Neuronal stem cell (in vitro differentiated cells): Measurements from ENCODE around the gene POLR3A.

Experiments used
- DNase-seq: peaks from one replicate; pipeline ENCODE4 v3.0.0-alpha.2; 2013; ENCODE audit warnings: low spot score
- H2AFZ ChIP-seq: one replicate; pipeline ENCODE4 v1.6.1; 2013; ENCODE audit warnings: mild to moderate bottlenecking, low read length, inconsistent platforms
- H2AK5ac ChIP-seq: 2 replicates; pipeline ENCODE4 v1.6.1; 2013; ENCODE audit warnings: low read depth, mild to moderate bottlenecking, inconsistent platforms, low read length, moderate library complexity, mixed read lengths
- H2BK120ac ChIP-seq: 2 replicates; pipeline ENCODE4 v1.6.1; 2013; ENCODE audit warnings: low read depth, mild to moderate bottlenecking, inconsistent platforms, low read length, moderate library complexity, mixed read lengths
- H2BK12ac ChIP-seq: one replicate; pipeline ENCODE4 v1.6.1; 2013; ENCODE audit warnings: low read length, inconsistent platforms
- H2BK15ac ChIP-seq: 2 replicates; pipeline ENCODE4 v1.6.1; 2013; ENCODE audit warnings: mild to moderate bottlenecking, low read length, inconsistent platforms, mixed read lengths
- H2BK5ac ChIP-seq: one replicate; pipeline ENCODE4 v1.6.1; 2013; ENCODE audit warnings: inconsistent platforms, mild to moderate bottlenecking, low read length, moderate library complexity
- H3K14ac ChIP-seq: one replicate; pipeline ENCODE4 v1.6.1; 2013; ENCODE audit warnings: low read length, inconsistent platforms
- H3K18ac ChIP-seq: 2 replicates; pipeline ENCODE4 v1.6.1; 2013; ENCODE audit warnings: low read length, inconsistent platforms
- H3K23ac ChIP-seq: 2 replicates; pipeline ENCODE4 v1.6.1; 2013; ENCODE audit warnings: low read depth, mild to moderate bottlenecking, mixed read lengths, low read length, inconsistent platforms; ENCODE audit not compliant: poor library complexity
- H3K27ac ChIP-seq: replicated peaks from 3 replicates; pipeline ENCODE4 v1.5.1; 2013; ENCODE audit warnings: low read length, inconsistent platforms
- H3K27me3 ChIP-seq, 3 experiments: 2 replicates each; pipeline ENCODE4 v1.6.1; 2013; ENCODE audit warnings: low read length in 3 of 3, mild to moderate bottlenecking in 2 of 3, inconsistent platforms in 1 of 3, low read depth in 1 of 3, mixed read lengths in 1 of 3, moderate library complexity in 1 of 3; ENCODE audit not compliant: control insufficient read depth in 3 of 3, insufficient read depth in 3 of 3
- H3K36me3 ChIP-seq, 2 donors: replicated peaks in 1 of 2; 2 replicates each; pipeline ENCODE4 v1.6.1; 2013; ENCODE audit warnings: low read length in 2 of 2; ENCODE audit not compliant: control insufficient read depth in 2 of 2, insufficient read depth in 2 of 2
- H3K4ac ChIP-seq: 2 replicates; pipeline ENCODE4 v1.6.1; 2013; ENCODE audit warnings: inconsistent platforms, mild to moderate bottlenecking, low read length, moderate library complexity
- H3K4me1 ChIP-seq, 2 donors: 1 replicate in 1 of 2; 2 replicates in 1 of 2; pipeline ENCODE4 v1.6.1; 2013; ENCODE audit warnings: low read length in 2 of 2, low read depth in 1 of 2; ENCODE audit not compliant: control insufficient read depth in 2 of 2, insufficient read depth in 1 of 2
- H3K4me2 ChIP-seq: one replicate; pipeline ENCODE4 v1.6.1; 2013; ENCODE audit warnings: mild to moderate bottlenecking, low read length, inconsistent platforms; ENCODE audit not compliant: insufficient read depth, poor library complexity, severe bottlenecking
- H3K4me3 ChIP-seq, 2 donors: 2 replicates each; pipeline ENCODE4 v1.5.1; 2013; ENCODE audit warnings: low read length in 2 of 2, mild to moderate bottlenecking in 2 of 2, inconsistent platforms in 1 of 2, moderate library complexity in 1 of 2
- H3K79me1 ChIP-seq: one replicate; pipeline ENCODE4 v1.6.1; 2013; ENCODE audit warnings: low read depth, mild to moderate bottlenecking, inconsistent platforms, low read length, moderate library complexity
- H3K9ac ChIP-seq: one replicate; pipeline ENCODE4 v1.6.1; 2013; ENCODE audit warnings: mild to moderate bottlenecking, low read depth, low read length, inconsistent platforms; ENCODE audit not compliant: poor library complexity
- H3K9me3 ChIP-seq, 2 donors: replicated peaks in 1 of 2; 2 replicates each; pipeline versions ENCODE3 to v1.6.1; 2013; ENCODE audit warnings: low read length in 2 of 2, mild to moderate bottlenecking in 2 of 2, inconsistent platforms in 1 of 2, low read depth in 1 of 2, mixed read lengths in 1 of 2, moderate library complexity in 1 of 2; ENCODE audit not compliant: control insufficient read depth in 2 of 2, insufficient read depth in 1 of 2
- H4K8ac ChIP-seq: one replicate; pipeline ENCODE4 v1.6.1; 2013; ENCODE audit warnings: low read depth, mild to moderate bottlenecking, inconsistent platforms, low read length, moderate library complexity
- H4K91ac ChIP-seq: one replicate; pipeline ENCODE4 v1.6.1; 2013; ENCODE audit warnings: low read length, low read depth, mild to moderate bottlenecking, inconsistent platforms; ENCODE audit not compliant: poor library complexity
- WGBS, 2 donors: extraction: QIAGEN DNeasy Blood & Tissue Kit; methylation state at CpG; one replicate each; pipeline ENCODE4 v1.1.7; 2013; ENCODE audit warnings: missing lambda C conversion rate in 2 of 2, mixed read lengths in 1 of 2; ENCODE audit not compliant: insufficient read length in 2 of 2, insufficient replicate concordance in 1 of 2; ENCODE audit errors: extremely low coverage in 2 of 2; 5-methylcytosine and 5-hydroxymethylcytosine counted together

The POLR3A gene

DNA sequence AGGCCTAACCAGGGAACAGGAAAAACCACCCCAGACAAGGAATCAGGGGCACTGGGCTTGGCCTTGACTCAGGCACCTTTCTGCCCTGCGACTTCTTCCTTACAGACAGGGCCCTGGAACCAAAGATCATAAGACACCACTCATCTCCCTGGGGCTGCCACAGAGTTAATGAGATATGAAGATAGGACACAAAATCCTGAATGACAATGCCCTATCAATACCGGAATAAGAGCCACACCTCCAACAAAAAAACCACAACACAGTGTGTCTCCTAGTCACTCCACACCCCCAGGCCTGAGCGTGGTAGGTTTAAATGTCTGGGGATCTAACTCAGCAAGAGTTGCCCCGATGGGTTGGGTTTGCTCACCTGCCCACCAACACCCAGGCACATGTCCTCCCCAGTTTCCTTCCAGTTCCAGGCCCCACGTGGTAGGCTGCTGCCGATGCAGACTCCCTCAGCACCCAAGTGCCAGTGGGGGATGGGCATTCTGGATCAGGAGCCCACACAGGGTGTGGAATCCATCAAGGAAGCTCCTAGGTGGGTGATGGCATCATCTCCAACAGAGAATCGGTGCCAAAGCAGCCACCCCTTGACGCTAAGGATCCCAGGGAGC, 106.6 kb downstream of the POLR3A start:
- H3K23ac ChIP-seq, result peak overlapping the region; percentile 1
- peaks cover 20% of the 10 kb centered on the region for H3K79me1 ChIP-seq
- H3K9me3 ChIP-seq, result peaks cover 0 to 3% of the 10 kb centered on the region in 2 donors
- no peak for DNase-seq
- no peak overlapping the region for H2BK15ac ChIP-seq
- no peak overlapping the region for H3K14ac ChIP-seq
- H3K4me3 ChIP-seq, result peak overlapping the region in 1 of 2 donors; percentile 33
- no peak overlapping the region for H2AFZ ChIP-seq
- H3K27me3 ChIP-seq, result peaks cover 0 to 2% (median 0%) of the 10 kb centered on the region in 3 experiments
- no peak overlapping the region for H2BK120ac ChIP-seq
- H4K91ac ChIP-seq, result no peak overlapping the region
- H3K9ac ChIP-seq, result no peak overlapping the region
- H3K4ac ChIP-seq, result no peak overlapping the region
- peak overlapping the region; percentile 15 for H3K18ac ChIP-seq
- no peak overlapping the region for H4K8ac ChIP-seq
- H2AK5ac ChIP-seq, result no peak overlapping the region
- peaks cover 4 to 18% of the 10 kb centered on the region in 2 donors for H3K36me3 ChIP-seq
- H3K4me1 ChIP-seq, result peaks cover 11 to 18% of the 10 kb centered on the region in 2 donors
- H3K27ac ChIP-seq, result no peak overlapping the region
- no peak overlapping the region for H2BK12ac ChIP-seq
- H3K4me2 ChIP-seq, result no peak overlapping the region
- no peak overlapping the region for H2BK5ac ChIP-seq
- no CpG with 5 or more reads among the region's 8 CpGs for WGBS, 2 donors

DNA sequence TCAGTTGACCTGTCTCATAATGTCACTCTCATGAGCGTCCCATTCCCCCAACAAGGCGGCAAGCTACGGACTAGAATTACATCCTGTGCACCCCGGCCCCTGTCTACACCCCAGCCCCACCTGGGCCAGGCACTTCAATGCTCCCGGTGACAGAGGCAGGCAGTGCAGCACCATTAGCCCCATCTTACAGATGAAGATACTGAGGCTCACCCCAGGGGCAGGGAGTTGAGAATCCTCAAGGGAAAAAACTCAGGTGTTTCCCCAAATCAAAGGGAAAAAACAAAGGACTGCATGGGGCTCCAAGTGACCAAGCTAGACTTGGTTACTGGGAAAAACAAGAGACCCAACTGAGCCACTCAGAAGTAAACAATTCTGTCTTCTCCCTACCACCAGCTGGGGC, 107.3 kb downstream of the POLR3A start:
- no peak for DNase-seq
- no peak overlapping the region for H2BK12ac ChIP-seq
- H3K9ac ChIP-seq, result no peak overlapping the region
- H3K18ac ChIP-seq, result no peak overlapping the region
- no peak overlapping the region for H2BK15ac ChIP-seq
- no peak overlapping the region for H3K23ac ChIP-seq
- no peaks in the 10 kb centered on the region for H3K27me3 ChIP-seq
- H3K4me3 ChIP-seq, result no peak overlapping the region
- H3K36me3 ChIP-seq, result peaks cover 4 to 23% of the 10 kb centered on the region in 2 donors
- H3K4me2 ChIP-seq, result no peak overlapping the region
- no peak overlapping the region for H2BK120ac ChIP-seq
- no peak overlapping the region for H4K91ac ChIP-seq
- peaks cover 20% of the 10 kb centered on the region for H3K79me1 ChIP-seq
- WGBS, 2 donors, result no CpG with 5 or more reads among the region's 5 CpGs
- no peak overlapping the region for H4K8ac ChIP-seq
- H3K27ac ChIP-seq, result no peak overlapping the region
- H3K4me1 ChIP-seq, result peaks cover 7 to 13% of the 10 kb centered on the region in 2 donors
- H2AFZ ChIP-seq, result no peak overlapping the region
- H2BK5ac ChIP-seq, result no peak overlapping the region
- H3K14ac ChIP-seq, result no peak overlapping the region
- peaks cover 0 to 3% of the 10 kb centered on the region in 2 donors for H3K9me3 ChIP-seq
- no peak overlapping the region for H2AK5ac ChIP-seq
- no peak overlapping the region for H3K4ac ChIP-seq

DNA sequence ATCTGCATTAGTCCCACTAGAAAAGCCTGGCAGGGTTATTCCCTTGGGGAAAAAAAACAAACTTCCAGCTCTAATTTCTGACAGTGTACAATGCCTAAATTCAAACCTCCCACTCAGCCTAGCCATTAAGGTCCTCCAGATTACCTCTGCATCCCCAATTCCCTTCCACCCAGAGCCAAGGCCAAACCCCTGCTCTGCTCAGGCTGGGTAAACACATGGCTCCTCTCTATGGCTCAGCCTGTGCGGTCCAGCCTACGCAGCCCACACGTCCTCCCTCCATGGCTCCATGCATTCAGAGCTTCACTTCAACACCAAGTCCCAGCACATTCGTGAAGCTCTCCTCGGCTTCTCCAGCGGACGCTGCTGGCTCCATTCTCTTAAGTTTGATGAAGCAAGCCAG, 107.9 kb downstream of the POLR3A start:
- peak overlapping the region; percentile 10 for H2AK5ac ChIP-seq
- H3K4ac ChIP-seq, result no peak overlapping the region
- H4K8ac ChIP-seq, result no peak overlapping the region
- no peak overlapping the region for H3K23ac ChIP-seq
- H3K4me2 ChIP-seq, result no peak overlapping the region
- H3K4me3 ChIP-seq, result no peak overlapping the region
- peaks cover 0 to 3% of the 10 kb centered on the region in 2 donors for H3K9me3 ChIP-seq
- H4K91ac ChIP-seq, result no peak overlapping the region
- H3K27me3 ChIP-seq, result no peaks in the 10 kb centered on the region
- WGBS, 2 donors, result no CpG with 5 or more reads among the region's 7 CpGs
- H2BK12ac ChIP-seq, result no peak overlapping the region
- H2BK5ac ChIP-seq, result no peak overlapping the region
- no peak overlapping the region for H3K9ac ChIP-seq
- H3K4me1 ChIP-seq, result peaks cover 7 to 13% of the 10 kb centered on the region in 2 donors
- H3K79me1 ChIP-seq, result peaks cover 20% of the 10 kb centered on the region
- peak overlapping the region; percentile 41 for H3K18ac ChIP-seq
- no peak overlapping the region for H2BK120ac ChIP-seq
- H2AFZ ChIP-seq, result no peak overlapping the region
- H2BK15ac ChIP-seq, result no peak overlapping the region
- no peak for DNase-seq
- H3K36me3 ChIP-seq, result peaks cover 4 to 23% of the 10 kb centered on the region in 2 donors
- H3K27ac ChIP-seq, result no peak overlapping the region
- no peak overlapping the region for H3K14ac ChIP-seq

DNA sequence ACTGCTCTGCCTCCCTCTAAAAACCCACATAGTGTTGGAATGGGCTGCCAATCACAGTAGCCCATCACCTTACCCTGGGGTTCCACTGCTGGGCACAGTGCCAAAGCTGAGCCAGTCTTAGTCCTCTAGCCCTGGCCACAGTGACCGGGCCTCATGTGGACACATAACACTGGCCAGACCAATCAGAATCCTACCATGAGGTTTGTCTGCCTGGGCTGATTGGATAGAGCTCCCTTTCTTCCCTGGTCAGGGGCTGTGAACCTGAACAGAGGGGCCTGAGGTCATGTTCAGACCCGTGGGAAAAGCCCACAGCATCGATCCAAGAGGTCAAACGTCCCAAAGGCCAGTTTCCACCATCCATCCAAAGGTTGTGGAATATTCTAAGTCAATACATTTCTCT, 108.8 kb downstream of the POLR3A start:
- Histone ChIP-seq H2BK15ac (no peak overlapping the region), H2BK120ac (no peak overlapping the region), H3K23ac (no peak overlapping the region), H4K91ac (no peak overlapping the region), H3K4ac (no peak overlapping the region), H2AK5ac (no peak overlapping the region), H3K4me2 (no peak overlapping the region), H2AFZ (no peak overlapping the region), H3K9ac (no peak overlapping the region), H3K18ac (peak overlapping the region; percentile 23), H3K14ac (no peak overlapping the region), H4K8ac (no peak overlapping the region), H3K79me1 (peaks cover 14% of the 10 kb centered on the region), H3K27me3 (no peaks in the 10 kb centered on the region), H2BK5ac (no peak overlapping the region), H3K27ac (no peak overlapping the region), H3K4me3 (no peak overlapping the region), H3K4me1 (peaks cover 7 to 11% of the 10 kb centered on the region in 2 donors), H2BK12ac (no peak overlapping the region), H3K36me3 (peaks cover 4 to 23% of the 10 kb centered on the region in 2 donors), H3K9me3 (peaks cover 0 to 3% of the 10 kb centered on the region in 2 donors)
- WGBS, 2 donors, result no CpG with 5 or more reads among the region's 4 CpGs
- no peak for DNase-seq
